ENCODE measurements around the gene MRNIP.
A peak's percentile ranks its signal among the peaks of the same experiment; 100 is the strongest.
"Not testable (repeated sequence)": the region's sequence is repeated elsewhere in the genome, so short reads cannot be mapped to it uniquely, and the experiment has no call there.

MRNIP gene

DNA sequence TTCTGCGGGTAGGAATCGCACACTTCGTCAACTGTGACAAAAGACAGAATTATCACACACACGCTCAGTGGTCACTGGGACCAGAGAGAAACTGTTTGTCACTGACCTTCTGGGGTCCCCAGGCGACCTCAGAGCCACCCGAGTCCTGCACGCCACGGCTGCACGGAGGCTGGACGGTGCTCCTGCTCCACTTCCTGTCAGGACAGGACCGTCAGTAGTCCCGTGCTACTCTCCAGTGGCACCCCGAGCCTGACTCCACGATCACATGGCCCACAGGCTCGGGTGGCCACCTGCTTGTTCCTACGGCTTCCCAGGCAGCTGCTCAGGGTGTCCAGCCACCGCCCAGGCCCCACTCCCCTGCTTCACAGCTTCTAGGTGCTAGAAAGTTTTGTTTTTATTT is 17.9 kb downstream of the MRNIP start:
- no peak for DNase-seq (ENCODE audit: low read depth in 1 of 2, low spot score in 1 of 2)

DNA sequence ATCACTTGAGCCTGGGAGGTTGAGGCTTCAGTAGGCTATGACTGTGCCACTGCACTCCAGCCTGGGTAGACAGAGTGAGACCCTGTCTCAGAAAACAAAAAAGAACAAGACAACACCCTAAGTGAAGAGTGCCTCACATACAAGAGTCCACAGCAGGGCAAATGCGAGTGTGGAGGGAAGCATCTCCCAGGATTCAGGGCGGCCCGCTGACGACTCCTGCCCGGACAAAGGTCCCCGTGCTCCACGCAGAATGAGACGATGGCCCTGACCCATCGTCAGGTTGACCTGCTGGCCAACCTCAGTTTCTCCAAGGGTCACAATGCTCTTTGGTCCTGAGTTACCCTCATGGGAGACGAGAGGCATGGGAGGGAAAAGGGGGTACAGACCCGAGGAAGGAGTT is 18.3 kb downstream of the MRNIP start:
- DNase-seq (ENCODE audit: low read depth in 1 of 2, low spot score in 1 of 2): no peak

GRCh38 chr5:179839328-179840256 is 19.0 kb downstream of the MRNIP start:
- no peak for DNase-seq (ENCODE audit: low read depth in 1 of 2, low spot score in 1 of 2)

GRCh38 chr5:179837076-179838011 is 21.3 kb downstream of the MRNIP start:
- no peak for DNase-seq (ENCODE audit: low read depth in 1 of 2, low spot score in 1 of 2)

GRCh38 chr5:179836225-179837019 is 22.2 kb downstream of the MRNIP start:
- DNase-seq (ENCODE audit: low read depth in 1 of 2, low spot score in 1 of 2): peak; percentile 24 to 44

DNA sequence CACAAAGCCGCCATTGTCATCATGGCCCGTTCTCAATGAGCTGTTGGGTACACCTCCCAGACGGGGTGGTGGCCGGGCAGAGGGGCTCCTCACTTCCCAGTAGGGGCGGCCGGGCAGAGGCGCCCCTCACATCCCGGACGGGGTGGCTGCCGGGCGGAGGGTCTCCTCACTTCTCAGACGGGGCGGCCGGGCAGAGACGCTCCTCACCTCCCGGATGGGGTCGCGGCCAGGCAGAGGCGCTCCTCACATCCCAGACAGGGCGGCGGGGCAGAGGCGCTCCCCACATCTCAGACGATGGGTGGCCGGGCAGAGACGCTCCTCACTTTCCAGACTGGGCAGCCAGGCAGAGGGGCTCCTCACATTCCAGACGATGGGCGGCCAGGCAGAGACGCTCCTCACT is 23.7 kb downstream of the MRNIP start:
- not testable (repeated sequence) for DNase-seq (ENCODE audit: low read depth in 1 of 2, low spot score in 1 of 2)

DNA sequence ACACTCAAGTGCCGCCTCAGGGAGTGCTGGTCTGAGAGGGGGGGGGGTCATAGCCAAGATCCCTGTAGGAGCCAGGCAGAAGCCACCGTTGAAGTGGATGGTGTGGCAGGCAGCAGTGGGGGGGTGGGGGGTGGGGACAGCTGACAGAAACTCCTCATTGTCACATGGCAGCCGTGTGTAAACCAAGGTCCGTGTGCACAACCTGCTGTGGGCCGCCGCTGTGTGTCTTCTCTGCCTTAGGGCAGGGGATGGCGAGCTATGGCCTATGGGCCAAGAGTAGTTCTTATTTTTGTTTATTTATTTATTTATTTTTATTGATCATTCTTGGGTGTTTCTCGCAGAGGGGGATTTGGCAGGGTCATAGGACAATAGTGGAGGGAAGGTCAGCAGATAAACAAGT is 24.5 kb downstream of the MRNIP start:
- no peak for DNase-seq (ENCODE audit: low read depth in 1 of 2, low spot score in 1 of 2)

- DNase-seq (ENCODE audit: low read depth in 1 of 2, low spot score in 1 of 2): no peak
These were observed 24.9 kb downstream of the MRNIP start for GRCh38 chr5:179833709-179834070.

DNA sequence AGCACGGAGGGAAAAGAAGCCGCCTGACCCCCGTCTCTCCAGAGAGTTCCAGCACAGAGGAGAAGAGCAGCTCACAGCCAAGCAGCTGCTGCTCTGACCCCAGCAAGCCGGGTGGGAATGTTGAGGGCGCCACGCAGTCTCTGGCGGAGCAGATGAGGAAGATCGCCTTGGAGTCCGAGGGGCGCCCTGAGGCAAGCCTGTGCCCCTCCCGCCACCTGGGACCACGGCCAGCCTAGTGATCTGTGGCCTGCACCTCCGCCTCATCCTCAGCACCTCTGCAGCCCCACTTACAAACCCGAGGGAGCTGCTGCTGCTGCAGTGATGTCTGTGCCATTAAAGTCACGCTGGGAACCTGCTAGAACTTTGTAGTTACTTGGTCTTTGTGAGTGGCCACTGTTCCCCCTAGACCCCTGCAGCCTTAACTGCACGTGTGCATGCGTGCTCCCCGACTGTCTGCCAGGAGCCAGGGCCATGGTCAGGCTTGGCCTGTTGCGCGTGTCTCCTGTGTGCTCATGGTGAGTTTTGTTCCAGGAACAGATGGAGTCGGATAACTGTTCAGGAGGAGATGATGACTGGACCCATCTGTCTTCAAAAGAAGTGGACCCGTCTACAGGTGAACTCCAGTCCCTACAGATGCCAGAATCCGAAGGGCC is 25.4 kb downstream of the MRNIP start:
- DNase-seq (ENCODE audit: low read depth in 1 of 2, low spot score in 1 of 2): no peak

DNA sequence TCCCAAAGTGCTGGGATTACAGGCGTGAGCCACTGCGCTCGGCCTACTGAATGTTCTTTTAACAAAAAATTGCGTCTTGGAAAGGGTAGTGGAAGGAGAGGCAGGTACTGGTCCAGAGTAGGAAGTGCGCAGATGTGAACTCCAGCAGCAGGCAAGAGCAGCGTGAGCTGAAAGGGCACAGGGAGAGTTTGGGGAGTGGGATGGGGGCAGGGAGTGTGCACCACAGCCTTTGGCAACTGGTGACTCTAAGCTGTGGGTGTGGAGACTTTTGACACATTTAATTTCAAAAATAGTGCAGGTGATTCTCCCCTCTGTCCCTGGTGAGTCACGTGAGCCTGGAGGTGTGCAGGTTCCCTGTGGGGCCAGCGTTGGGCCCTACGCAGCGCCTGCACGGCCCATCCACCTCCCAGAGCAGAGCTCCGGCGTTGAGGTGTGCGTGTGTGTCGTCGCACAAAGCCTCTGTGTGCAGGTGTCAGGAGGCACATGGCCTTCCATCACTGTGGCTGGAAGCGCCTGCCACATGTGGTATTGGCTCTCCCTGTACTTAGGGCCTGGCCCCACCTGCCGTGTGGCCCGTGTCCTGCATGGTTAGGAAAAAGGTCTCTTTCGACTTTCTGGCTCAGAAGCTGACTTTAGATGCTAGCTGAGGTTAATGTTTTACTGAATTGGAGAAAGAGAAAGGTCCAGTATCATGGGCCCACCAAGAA is 26.4 kb downstream of the MRNIP start:
- DNase-seq (ENCODE audit: low read depth in 1 of 2, low spot score in 1 of 2): no peak

GRCh38 chr5:179830818-179831468 is 27.7 kb downstream of the MRNIP start:
- no peak for DNase-seq (ENCODE audit: low read depth in 1 of 2, low spot score in 1 of 2)

DNA sequence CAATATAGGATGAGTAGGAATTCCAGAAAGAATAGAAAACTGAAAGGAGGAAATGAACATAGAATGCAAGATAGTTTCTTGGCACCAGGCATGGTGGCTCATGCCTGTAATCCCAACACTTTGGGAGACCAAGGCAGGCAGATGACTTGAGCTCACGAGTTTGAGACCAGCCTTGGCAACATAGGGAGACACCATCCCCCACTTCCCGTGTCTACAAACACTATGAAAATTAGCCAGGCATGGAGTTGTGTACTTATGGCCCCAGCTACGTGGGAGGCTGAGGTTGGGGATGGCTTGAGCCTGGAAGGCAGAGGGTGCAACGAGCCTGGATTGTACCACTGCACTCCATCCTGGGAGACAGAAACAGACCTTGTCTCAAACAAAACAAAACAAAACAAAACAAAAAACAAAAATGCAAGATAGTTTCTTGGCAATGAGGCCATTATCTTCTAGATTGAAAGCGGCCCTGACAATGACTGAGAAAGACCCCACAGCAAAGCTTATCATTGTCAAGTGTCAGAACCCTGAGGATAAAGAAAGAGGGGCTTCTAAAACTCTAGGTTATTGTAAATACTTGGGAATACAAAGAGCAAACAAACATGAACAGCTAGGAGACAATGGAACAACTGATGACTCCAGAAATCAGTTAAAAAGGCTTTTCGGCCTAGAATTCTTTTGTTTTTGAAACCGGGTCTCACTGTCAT is 28.7 kb downstream of the MRNIP start:
- no peak for DNase-seq (ENCODE audit: low read depth in 1 of 2, low spot score in 1 of 2)

DNA sequence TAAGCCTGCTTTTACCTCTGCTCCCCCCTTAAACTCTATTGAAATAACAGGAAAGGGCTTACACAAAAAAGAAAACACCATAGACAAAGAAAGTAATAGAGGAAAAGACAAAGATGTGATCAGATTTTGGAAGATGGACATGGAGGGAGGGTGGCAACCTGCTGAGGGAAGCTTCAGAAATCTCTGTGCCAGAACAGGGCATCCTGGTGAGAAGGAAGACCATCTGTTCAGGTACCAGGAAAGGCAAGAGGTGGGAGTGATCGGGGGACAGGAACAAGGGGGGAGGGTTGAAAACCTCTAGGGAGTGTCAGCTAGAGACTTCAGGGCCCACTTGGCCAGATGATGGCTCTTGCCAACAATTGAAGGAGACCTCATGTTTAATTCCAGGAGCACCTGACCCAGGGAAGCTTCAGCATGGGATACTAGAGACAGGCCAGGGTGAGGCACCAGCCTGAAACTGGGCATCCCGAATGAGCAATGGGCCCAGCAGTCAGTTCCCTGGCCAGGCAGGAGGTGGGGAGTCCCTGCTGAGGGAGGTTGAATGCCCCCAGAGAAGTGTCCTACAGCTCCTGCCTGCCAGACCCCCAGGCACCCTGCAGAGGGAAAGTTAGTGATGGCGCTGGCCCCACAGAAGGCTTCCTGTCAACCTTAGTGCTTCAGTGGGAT is 29.7 kb downstream of the MRNIP start:
- no peak for DNase-seq (ENCODE audit: low read depth in 1 of 2, low spot score in 1 of 2)

- DNase-seq (ENCODE audit: low read depth in 1 of 2, low spot score in 1 of 2): no peak
These were observed 30.9 kb downstream of the MRNIP start for GRCh38 chr5:179827680-179828079.

- DNase-seq (ENCODE audit: low read depth in 1 of 2, low spot score in 1 of 2): no peak
These were observed 32.9 kb downstream of the MRNIP start for GRCh38 chr5:179825655-179826182.

GRCh38 chr5:179824745-179825112 is 33.9 kb downstream of the MRNIP start:
- DNase-seq (ENCODE audit: low read depth in 1 of 2, low spot score in 1 of 2): no peak

DNA sequence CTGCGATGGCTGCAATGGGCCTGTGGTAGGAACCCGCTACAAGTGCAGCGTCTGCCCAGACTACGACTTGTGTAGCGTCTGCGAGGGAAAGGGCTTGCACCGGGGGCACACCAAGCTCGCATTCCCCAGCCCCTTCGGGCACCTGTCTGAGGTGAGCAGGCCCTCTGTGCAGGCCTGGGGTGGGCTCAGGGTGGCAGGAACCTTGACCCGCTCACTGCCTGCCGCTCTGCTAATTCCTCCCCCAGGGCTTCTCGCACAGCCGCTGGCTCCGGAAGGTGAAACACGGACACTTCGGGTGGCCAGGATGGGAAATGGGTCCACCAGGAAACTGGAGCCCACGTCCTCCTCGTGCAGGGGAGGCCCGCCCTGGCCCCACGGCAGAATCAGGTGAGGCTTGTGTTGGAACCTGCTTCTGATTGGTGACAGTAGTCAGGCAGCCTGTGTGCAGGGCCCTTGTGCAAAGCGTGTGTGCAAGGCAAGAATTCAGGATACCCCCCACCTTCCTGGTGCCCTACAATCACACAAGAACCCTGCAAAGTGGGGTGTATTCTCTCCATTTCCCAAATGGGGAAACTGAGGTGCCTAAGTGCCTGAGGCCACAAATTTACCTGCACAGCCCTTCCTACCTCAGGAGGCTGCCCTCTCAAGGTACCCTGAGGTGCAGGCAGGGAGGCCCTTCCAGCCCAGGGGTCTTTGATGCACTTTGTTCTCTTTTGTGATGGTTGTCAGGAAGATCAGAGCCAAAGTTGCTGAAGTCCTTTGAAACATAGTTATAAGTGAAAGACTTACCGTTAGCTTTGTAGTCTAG is 34.5 kb downstream of the MRNIP start:
- no peak for DNase-seq (ENCODE audit: low read depth in 1 of 2, low spot score in 1 of 2)
